ENCODE measurements around the gene SLC7A7.

GRCh38 chr14:22830443-22831010, 15.3 kb upstream of the SLC7A7 start:
- TF ChIP-seq SRSF9 (IDR thresholded peaks at IDR 0.05; ENCODE audit: borderline replicate concordance, insufficient read depth, low read depth, low read length, poor library complexity, severe bottlenecking) (no peak), CHCHD3 (CRISPR knock-in tag; IDR thresholded peaks at IDR 0.05) (no peak), HOMEZ (CRISPR knock-in tag; IDR thresholded peaks at IDR 0.05; ENCODE audit: low read depth) (no peak)

Data from HepG2 (cell line).